ENCODE results near the gene ZFYVE28.
"Not testable (repeated sequence)": the region's sequence is repeated elsewhere in the genome, so short reads cannot be mapped to it uniquely, and the experiment has no call there.

Gene ZFYVE28

GRCh38 chr4:2284934-2285612 lies 133.4 kb downstream of the ZFYVE28 start:
- no peak for DNase-seq

- no peak for DNase-seq
Measured at GRCh38 chr4:2284161-2284933, 134.1 kb downstream of the ZFYVE28 start.

- no peak for DNase-seq
Measured at GRCh38 chr4:2283199-2283711, 135.2 kb downstream of the ZFYVE28 start.

GRCh38 chr4:2281575-2282343 lies 136.7 kb downstream of the ZFYVE28 start:
- no peak for DNase-seq

GRCh38 chr4:2280531-2281300 lies 137.7 kb downstream of the ZFYVE28 start:
- DNase-seq = no peak

- no peak for DNase-seq
Measured at GRCh38 chr4:2277956-2278355, 140.5 kb downstream of the ZFYVE28 start.

GRCh38 chr4:2276581-2277325 lies 141.7 kb downstream of the ZFYVE28 start:
- no peak for DNase-seq

GRCh38 chr4:2275546-2276251 lies 142.7 kb downstream of the ZFYVE28 start:
- DNase-seq = no peak

- not testable (repeated sequence) for DNase-seq
Measured at GRCh38 chr4:2275044-2275397, 143.4 kb downstream of the ZFYVE28 start.

- no peak for DNase-seq
Measured at GRCh38 chr4:2274320-2275043, 144.0 kb downstream of the ZFYVE28 start.

GRCh38 chr4:2273657-2274319 lies 144.7 kb downstream of the ZFYVE28 start:
- DNase-seq = no peak

- no peak for DNase-seq
Measured at GRCh38 chr4:2273221-2273620, 145.2 kb downstream of the ZFYVE28 start.

GRCh38 chr4:2272828-2273120 lies 145.7 kb downstream of the ZFYVE28 start:
- DNase-seq = no peak

- DNase-seq = no peak
Measured at GRCh38 chr4:2272026-2272827, 146.2 kb downstream of the ZFYVE28 start.

- DNase-seq = no peak
Measured at GRCh38 chr4:2271279-2272025, 147.0 kb downstream of the ZFYVE28 start.

GRCh38 chr4:2270341-2271165 lies 147.9 kb downstream of the ZFYVE28 start:
- DNase-seq = no peak

GRCh38 chr4:2269618-2270163 lies 148.8 kb downstream of the ZFYVE28 start:
- no peak for DNase-seq

GRCh38 chr4:2269206-2269531 lies 149.3 kb downstream of the ZFYVE28 start:
- DNase-seq = no peak
